Measurements from ENCODE around the gene RAD51AP1. TPM values are rescaled to one million over a fixed set of nuclear protein-coding genes. Genes with fewer than 3 reads are reported as not detected.
A peak's percentile ranks its signal among the peaks of the same experiment; 100 is the strongest.

RAD51AP1 gene
- polyA plus RNA-seq, 2 of the 4 experiments (the other 2 are of a cell fraction): 30.6 to 56.7 TPM

DNA sequence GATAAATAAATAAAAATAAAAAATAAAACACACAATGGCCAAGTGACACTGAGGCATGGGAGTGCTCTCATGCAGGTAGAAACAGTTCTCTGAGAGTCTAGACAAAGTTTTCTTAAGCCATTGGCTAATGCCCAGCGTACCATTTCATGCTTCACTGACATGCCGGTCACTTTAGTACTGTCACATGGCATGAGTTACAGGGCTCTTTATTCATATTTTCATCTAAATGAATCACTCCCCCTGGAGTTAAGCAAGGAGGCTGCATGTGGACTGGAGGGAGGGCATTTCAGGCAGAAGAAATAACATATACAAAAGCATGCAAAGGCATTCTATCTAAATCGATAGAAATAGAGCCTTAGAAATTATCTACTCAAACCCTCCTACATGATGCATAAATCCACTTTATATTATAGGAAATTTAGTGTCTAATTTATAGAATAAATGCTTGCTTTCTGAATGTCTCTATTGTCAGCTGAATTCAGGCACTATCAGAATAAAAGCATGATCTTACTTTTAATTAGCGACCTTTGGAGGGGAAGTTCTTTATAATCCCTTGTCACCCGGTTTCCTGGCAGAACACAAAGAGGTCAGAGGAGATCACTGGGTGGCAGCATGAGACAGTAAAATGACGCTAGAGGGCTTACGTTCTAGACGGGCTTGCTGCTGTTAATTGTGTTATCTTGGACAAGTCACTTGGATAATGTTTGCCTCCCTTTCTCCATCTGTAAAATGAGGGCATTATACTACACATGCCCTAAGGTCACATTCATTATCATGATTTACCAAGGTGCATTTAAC, 40.8 kb downstream of the RAD51AP1 start:
- Histone ChIP-seq H3K27ac (no peak overlapping the region), H3K4me3 (no peak overlapping the region), H3K4me1 (no peaks in the 10 kb centered on the region), H3K4me2 (no peak overlapping the region), H3K9me3 (no peaks in the 10 kb centered on the region)
- FAIRE-seq (no peak), ATAC-seq (peak; percentile 66 to 74; a peak in 4 of 6 replicates), DNase-seq (ENCODE audit: low read depth in 1 of 2, low spot score in 1 of 2) (peak; percentile 8 to 35)
- WGBS (ENCODE audit: missing lambda C conversion rate): 31% methylated on average over 8 of the region's 8 CpGs
- TF ChIP-seq REST (IDR thresholded peaks at IDR 0.05) (no peak), CBX2 (IDR thresholded peaks at IDR 0.05; ENCODE audit: borderline replicate concordance, low read depth) (no peak), RAD21 (conservative IDR thresholded peaks at IDR 0.05 in 1 of 2, IDR thresholded peaks at IDR 0.05 in 1 of 2) (peak; percentile 47 to 59; a peak in 4 of 5 replicates)
- TF ChIP-seq, protein P1, sequence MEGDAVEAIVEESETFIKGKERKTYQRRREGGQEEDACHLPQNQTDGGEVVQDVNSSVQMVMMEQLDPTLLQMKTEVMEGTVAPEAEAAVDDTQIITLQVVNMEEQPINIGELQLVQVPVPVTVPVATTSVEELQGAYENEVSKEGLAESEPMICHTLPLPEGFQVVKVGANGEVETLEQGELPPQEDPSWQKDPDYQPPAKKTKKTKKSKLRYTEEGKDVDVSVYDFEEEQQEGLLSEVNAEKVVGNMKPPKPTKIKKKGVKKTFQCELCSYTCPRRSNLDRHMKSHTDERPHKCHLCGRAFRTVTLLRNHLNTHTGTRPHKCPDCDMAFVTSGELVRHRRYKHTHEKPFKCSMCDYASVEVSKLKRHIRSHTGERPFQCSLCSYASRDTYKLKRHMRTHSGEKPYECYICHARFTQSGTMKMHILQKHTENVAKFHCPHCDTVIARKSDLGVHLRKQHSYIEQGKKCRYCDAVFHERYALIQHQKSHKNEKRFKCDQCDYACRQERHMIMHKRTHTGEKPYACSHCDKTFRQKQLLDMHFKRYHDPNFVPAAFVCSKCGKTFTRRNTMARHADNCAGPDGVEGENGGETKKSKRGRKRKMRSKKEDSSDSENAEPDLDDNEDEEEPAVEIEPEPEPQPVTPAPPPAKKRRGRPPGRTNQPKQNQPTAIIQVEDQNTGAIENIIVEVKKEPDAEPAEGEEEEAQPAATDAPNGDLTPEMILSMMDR (IDR thresholded peaks at IDR 0.05): peak; percentile 30; the same call in 2 of the 3 replicates
- ChIA-PET POLR2A (no interaction called here), CTCF (interaction anchor here (0.9 to 2.6 kb wide), 8 partner anchors 9 to 277 kb away, joined by 3 to 39 read pairs (median 4); no protein-coding TSS in a partner anchor)

- DNase-seq (ENCODE audit: low read depth in 1 of 2, low spot score in 1 of 2): no peak
These were observed 41.6 kb downstream of the RAD51AP1 start for GRCh38 chr12:4580281-4580688.

DNA sequence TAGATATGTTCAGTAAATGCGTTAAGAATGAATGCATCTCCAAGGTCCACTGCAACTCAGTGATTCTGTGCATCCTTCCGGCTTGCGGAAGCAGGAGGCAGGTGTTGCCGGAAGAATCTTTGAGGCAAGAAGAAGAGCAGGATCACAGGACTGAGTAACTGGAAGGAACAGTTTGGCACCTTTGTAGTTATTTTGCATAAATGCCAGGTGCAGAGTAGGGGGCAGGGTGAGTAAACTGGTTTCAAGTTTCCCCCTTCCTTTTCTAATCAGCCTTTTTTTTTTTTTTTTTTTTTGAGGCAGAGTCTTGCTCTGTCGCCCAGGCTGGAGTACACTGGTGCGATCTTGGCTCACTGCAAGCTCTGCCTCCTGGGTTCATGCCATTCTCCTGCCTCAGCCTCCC, 45.6 kb downstream of the RAD51AP1 start:
- no peaks in the 10 kb centered on the region for H3K9me3 ChIP-seq
- ATAC-seq: no peak
- ChIA-PET POLR2A (no interaction called here), CTCF (interaction anchor here (0.6 to 2.3 kb wide), 2 partner anchors 9 to 20 kb away, joined by 3 to 7 read pairs; no protein-coding TSS in a partner anchor)
- TF ChIP-seq ZSCAN20 (CRISPR knock-in tag; IDR thresholded peaks at IDR 0.05) (no peak), FOXS1 (CRISPR knock-in tag; IDR thresholded peaks at IDR 0.05) (no peak), CEBPB (IDR thresholded peaks at IDR 0.05) (no peak), FOSB (CRISPR knock-in tag; IDR thresholded peaks at IDR 0.05) (no peak), MAZ (IDR thresholded peaks at IDR 0.05; ENCODE audit: borderline replicate concordance, low read depth, low read length) (no peak), ZC3H11A (IDR thresholded peaks at IDR 0.05) (no peak), ZFP36 (IDR thresholded peaks at IDR 0.05; ENCODE audit: borderline replicate concordance, partially characterized antibody) (no peak), KDM1A (IDR thresholded peaks at IDR 0.05; ENCODE audit: low read depth) (no peak), CBX8 (IDR thresholded peaks at IDR 0.05) (no peak), NPAS2 (CRISPR knock-in tag; IDR thresholded peaks at IDR 0.05; ENCODE audit: borderline replicate concordance) (no peak), ESRRA (IDR thresholded peaks at IDR 0.05; ENCODE audit: borderline replicate concordance, low read length) (no peak), HES2 (IDR thresholded peaks at IDR 0.05) (no peak), CHD2 (IDR thresholded peaks at IDR 0.05; ENCODE audit: low read length, partially characterized antibody) (no peak), RNF2 (IDR thresholded peaks at IDR 0.05; ENCODE audit: borderline replicate concordance, low read depth) (no peak), SMC3 (IDR thresholded peaks at IDR 0.05) (no peak), TP53 (CRISPR knock-in tag; IDR thresholded peaks at IDR 0.05) (no peak), CHD4 (IDR thresholded peaks at IDR 0.05; ENCODE audit: borderline replicate concordance) (no peak), MAFK (IDR thresholded peaks at IDR 0.05; ENCODE audit: partially characterized antibody) (no peak)
- TF ChIP-seq, protein P1 (IDR thresholded peaks at IDR 0.05): no peak
- no peak for FAIRE-seq
- no peaks in the 10 kb centered on the region for H3K4me1 ChIP-seq
- 66% methylated on average over 5 of the region's 6 CpGs for WGBS (ENCODE audit: missing lambda C conversion rate)
- H3K4me2 ChIP-seq: no peak overlapping the region
- no peak for DNase-seq (ENCODE audit: low read depth in 1 of 2, low spot score in 1 of 2)
- no peak overlapping the region for H3K27ac ChIP-seq
- no peak overlapping the region for H3K4me3 ChIP-seq

More at GRCh38 chr12:4580281-4580688, 41.6 kb downstream of the RAD51AP1 start:
- Histone ChIP-seq H3K4me2 (no peak overlapping the region), H3K4me1 (no peaks in the 10 kb centered on the region), H3K4me3 (no peak overlapping the region), H3K27ac (no peak overlapping the region), H3K9me3 (no peaks in the 10 kb centered on the region)
- ATAC-seq (no peak), FAIRE-seq (no peak)
- CTCF ChIA-PET: interaction anchor here (0.8 to 2.6 kb wide), 10 partner anchors 8 to 277 kb away, joined by 3 to 39 read pairs (median 4); no protein-coding TSS in a partner anchor
- 18% methylated on average over 3 of the region's 3 CpGs for WGBS (ENCODE audit: missing lambda C conversion rate)
- TF ChIP-seq CHD2 (IDR thresholded peaks at IDR 0.05; ENCODE audit: low read length, partially characterized antibody) (no peak), POLR2AphosphoS2 (conservative IDR thresholded peaks at IDR 0.05; ENCODE audit: low read length) (no peak), SMC3 (IDR thresholded peaks at IDR 0.05) (no peak), RFX5 (IDR thresholded peaks at IDR 0.05) (no peak), HEYL (CRISPR knock-in tag; IDR thresholded peaks at IDR 0.05) (no peak), MYC (IDR thresholded peaks at IDR 0.05; ENCODE audit: borderline replicate concordance, low read length) (no peak), HOXA7 (CRISPR knock-in tag; IDR thresholded peaks at IDR 0.05) (no peak), FOXS1 (CRISPR knock-in tag; IDR thresholded peaks at IDR 0.05) (no peak)
- POLR2A ChIA-PET: no interaction called here

Data from A549 (cell line).